RWPE1 (cell line): Measurements from ENCODE around the gene GALNT6.

Experiments
- CTCF ChIA-PET: fragments of 350-600 bp; sonication (Branson Sonifier 250); formaldehyde crosslinking; extraction: SDS; loops from one replicate; lab custom pipeline; 2021; lab: Yijun Ruan, JAX
- POLR2A ChIA-PET: fragments of 400-600 bp; formaldehyde crosslinking; extraction: SDS; loops from one replicate; lab custom pipeline; 2020; ENCODE audit warnings: antibody characterized with exemption; ENCODE audit not compliant: low non-redundant PET; lab: Yijun Ruan, JAX
- DNase-seq: peaks from one replicate; pipeline ENCODE4 v3.0.0; 2012; ENCODE audit warnings: low spot score
- H3K27ac ChIP-seq: fragments of 450-650 bp; 2 replicates; pipeline ENCODE4 v1.5.1; 2017
- CTCF ChIP-seq: fragments of 450-650 bp; conservative IDR thresholded peaks from 2 replicates; pipeline ENCODE4 v1.5.1; 2017; ENCODE audit warnings: low read depth, mild to moderate bottlenecking

GALNT6 gene

GRCh38 chr12:51389302-51389999, 1.8 kb downstream of the GALNT6 start:
- ChIA-PET CTCF (interaction anchor here (0.6 kb wide), 1 partner anchor 170 kb away, joined by 3 read pairs; no protein-coding TSS in a partner anchor), POLR2A (no interaction called here)
- no peak for DNase-seq

GRCh38 chr12:51388846-51389245, 2.4 kb downstream of the GALNT6 start:
- CTCF ChIA-PET = interaction anchor here (0.6 kb wide), 1 partner anchor 169 kb away, joined by 3 read pairs; no protein-coding TSS in a partner anchor

More at GRCh38 chr12:51389302-51389999, 1.8 kb downstream of the GALNT6 start:
- TF ChIP-seq CTCF = no peak
- peak overlapping the region; percentile 47; the same call in 1 of the 2 replicates for H3K27ac ChIP-seq

GRCh38 chr12:51388069-51388799, 3.0 kb downstream of the GALNT6 start:
- POLR2A ChIA-PET = no interaction called here

More at GRCh38 chr12:51388846-51389245, 2.4 kb downstream of the GALNT6 start:
- no peak overlapping the region; the same call in 1 of the 2 replicates for H3K27ac ChIP-seq
- DNase-seq = no peak
- POLR2A ChIA-PET = no interaction called here
- no peak for TF ChIP-seq CTCF

GRCh38 chr12:51386351-51386750, 4.9 kb downstream of the GALNT6 start:
- ChIA-PET CTCF (no interaction called here), POLR2A (no interaction called here)
- no peak overlapping the region for H3K27ac ChIP-seq
- no peak for DNase-seq
- no peak for TF ChIP-seq CTCF

More at GRCh38 chr12:51388069-51388799, 3.0 kb downstream of the GALNT6 start:
- CTCF ChIA-PET = interaction anchor here (0.6 kb wide), 2 partner anchors 26 to 487 kb away, joined by 3 read pairs; no protein-coding TSS in a partner anchor
- peak overlapping the region; percentile 77 for H3K27ac ChIP-seq
- DNase-seq = no peak
- TF ChIP-seq CTCF = no peak

GRCh38 chr12:51383269-51383905, 7.8 kb downstream of the GALNT6 start:
- TF ChIP-seq CTCF = no peak
- no peak for DNase-seq
- no peak overlapping the region for H3K27ac ChIP-seq
- ChIA-PET POLR2A (interaction anchor here (0.5 kb wide), 1 partner anchor 367 kb away, joined by 6 read pairs; no protein-coding TSS in a partner anchor), CTCF (interaction anchor here (1.3 kb wide), 1 partner anchor 9 kb away, joined by 3 read pairs; no protein-coding TSS in a partner anchor)

- ChIA-PET CTCF (no interaction called here), POLR2A (no interaction called here)
- no peak for TF ChIP-seq CTCF
- no peak for DNase-seq
- H3K27ac ChIP-seq = no peak overlapping the region
Observed at GRCh38 chr12:51382173-51382572, 9.0 kb downstream of the GALNT6 start.
